Lower lobe of right lung (tissue), 2 donors: ENCODE measurements around the gene C1orf198. TPM values are rescaled to one million over a fixed set of nuclear protein-coding genes. Genes with fewer than 3 reads are reported as not detected.

Source experiments
- ATAC-seq, 2 donors: fragments of 200-7000 bp; cut with Tn5 transposase; one replicate each; pipeline ENCODE4 v1.9.1; 2020 to 2022; ENCODE audit warnings: mild to moderate bottlenecking in 2 of 2, moderate library complexity in 2 of 2
- DNase-seq: peaks from one replicate; pipeline ENCODE4 v3.0.0-alpha.2; 2020
- H3K27ac ChIP-seq: fragments of 200-600 bp; one replicate; pipeline ENCODE4 v1.8.0; 2022
- H3K27me3 ChIP-seq: fragments of 200-600 bp; one replicate; pipeline ENCODE4 v1.8.0; 2022; ENCODE audit warnings: low read depth
- H3K36me3 ChIP-seq: fragments of 200-600 bp; one replicate; pipeline ENCODE4 v1.8.0; 2022; ENCODE audit warnings: mild to moderate bottlenecking
- H3K4me1 ChIP-seq: fragments of 200-600 bp; one replicate; pipeline ENCODE4 v1.8.0; 2022
- H3K4me3 ChIP-seq: fragments of 200-600 bp; one replicate; pipeline ENCODE4 v1.8.0; 2022; ENCODE audit warnings: mild to moderate bottlenecking
- H3K9me3 ChIP-seq: fragments of 200-600 bp; one replicate; pipeline ENCODE4 v1.8.0; 2022
- intact Hi-C: fragments of 100-400 bp; cut with DNase I; formaldehyde crosslinking; loops from one replicate; pipeline ENCODE4 v1.11.0; 2022
- total RNA-seq: library from RNA; stranded (reverse); fragmentation: NEBNext Ultra II Directional; extraction: Animal tissue kit (Norgen Biotek cat#: 25700); gene quantifications from one replicate; pipeline ENCODE4 v1.2.1, GENCODE V29; 2021
- TF ChIP-seq, protein P1 (sequence below): fragments of 200-600 bp; IDR thresholded peaks from one replicate; pipeline ENCODE4 v1.8.0; 2022; ENCODE audit warnings: antibody characterized with exemption, mild to moderate bottlenecking
- donor health status: DM: no; HTN: yes; CAD: no; lungs with severe emphysema.

Gene C1orf198
- total RNA-seq, 1 donor from 2014 or later: 101 TPM

DNA sequence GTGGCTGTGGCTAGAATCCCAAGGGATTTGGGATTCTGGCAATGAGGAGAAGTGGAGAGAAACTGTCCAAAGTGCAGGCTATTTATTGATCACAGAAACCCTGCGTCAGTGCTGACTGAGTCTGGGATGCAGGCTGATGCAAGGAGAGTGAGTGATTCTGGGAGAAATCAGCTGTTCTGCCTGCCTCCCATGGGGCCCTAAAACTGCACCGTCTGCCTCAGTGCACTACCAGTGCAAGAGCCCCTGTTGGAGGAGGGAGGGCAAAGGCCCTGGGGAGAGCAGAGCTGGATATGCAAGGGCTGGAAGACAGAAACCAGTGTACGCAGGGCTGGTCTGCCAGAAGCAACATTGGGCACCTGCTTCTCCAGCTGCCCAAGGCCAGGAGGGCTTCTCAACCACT is 42.6 kb downstream of the C1orf198 start:
- no peaks in the 10 kb centered on the region for H3K27me3 ChIP-seq
- H3K36me3 ChIP-seq: no peaks in the 10 kb centered on the region
- ATAC-seq (no peak), DNase-seq (no peak)
- H3K4me1 ChIP-seq: peaks cover 22% of the 10 kb centered on the region
- intact Hi-C loops: no loop called here
- H3K9me3 ChIP-seq: no peaks in the 10 kb centered on the region
- H3K27ac ChIP-seq: peak overlapping the region; percentile 1
- TF ChIP-seq, protein P1, sequence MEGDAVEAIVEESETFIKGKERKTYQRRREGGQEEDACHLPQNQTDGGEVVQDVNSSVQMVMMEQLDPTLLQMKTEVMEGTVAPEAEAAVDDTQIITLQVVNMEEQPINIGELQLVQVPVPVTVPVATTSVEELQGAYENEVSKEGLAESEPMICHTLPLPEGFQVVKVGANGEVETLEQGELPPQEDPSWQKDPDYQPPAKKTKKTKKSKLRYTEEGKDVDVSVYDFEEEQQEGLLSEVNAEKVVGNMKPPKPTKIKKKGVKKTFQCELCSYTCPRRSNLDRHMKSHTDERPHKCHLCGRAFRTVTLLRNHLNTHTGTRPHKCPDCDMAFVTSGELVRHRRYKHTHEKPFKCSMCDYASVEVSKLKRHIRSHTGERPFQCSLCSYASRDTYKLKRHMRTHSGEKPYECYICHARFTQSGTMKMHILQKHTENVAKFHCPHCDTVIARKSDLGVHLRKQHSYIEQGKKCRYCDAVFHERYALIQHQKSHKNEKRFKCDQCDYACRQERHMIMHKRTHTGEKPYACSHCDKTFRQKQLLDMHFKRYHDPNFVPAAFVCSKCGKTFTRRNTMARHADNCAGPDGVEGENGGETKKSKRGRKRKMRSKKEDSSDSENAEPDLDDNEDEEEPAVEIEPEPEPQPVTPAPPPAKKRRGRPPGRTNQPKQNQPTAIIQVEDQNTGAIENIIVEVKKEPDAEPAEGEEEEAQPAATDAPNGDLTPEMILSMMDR: no peak
- H3K4me3 ChIP-seq: no peak overlapping the region

DNA sequence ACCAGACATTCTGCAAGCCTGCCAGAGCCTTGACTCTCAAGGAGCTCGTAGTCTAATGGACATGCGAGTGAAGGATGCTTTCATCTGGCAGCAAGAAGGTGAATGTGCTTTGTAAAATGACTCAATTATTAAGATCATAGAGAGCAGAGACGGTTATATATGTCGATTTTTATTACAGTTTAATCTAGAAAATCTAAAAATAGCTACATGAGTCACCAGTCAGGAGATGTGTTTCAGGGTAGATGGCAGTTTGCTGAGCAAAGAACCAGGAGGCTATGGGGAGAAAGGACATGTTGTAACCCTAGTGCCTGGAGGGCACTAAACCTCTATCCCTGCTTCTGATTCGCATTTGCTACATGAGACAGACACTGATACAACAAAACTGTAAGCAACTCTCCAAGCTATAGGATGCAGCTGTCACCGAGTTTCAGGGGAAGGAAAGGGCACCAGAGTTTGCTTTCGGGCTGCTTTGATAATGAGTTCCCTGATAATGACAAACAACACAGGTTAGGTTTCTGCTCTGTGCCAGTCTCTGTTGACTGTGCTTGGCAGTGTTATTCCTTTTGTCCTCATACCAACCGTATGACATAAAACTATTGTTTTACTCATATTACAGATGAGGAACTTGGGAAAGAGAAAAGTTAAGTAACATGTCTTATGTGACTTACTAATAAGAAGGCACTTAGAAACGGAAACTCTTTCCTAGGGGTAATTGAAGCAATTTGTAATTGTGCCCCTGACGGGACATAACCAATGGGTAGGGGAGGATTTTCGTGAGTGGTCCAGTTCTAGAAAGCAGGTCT is 43.2 kb downstream of the C1orf198 start:
- H3K9me3 ChIP-seq: no peaks in the 10 kb centered on the region
- intact Hi-C loops: no loop called here
- no peak overlapping the region for H3K4me3 ChIP-seq
- no peak for DNase-seq
- H3K4me1 ChIP-seq: peaks cover 22% of the 10 kb centered on the region
- H3K27me3 ChIP-seq: no peaks in the 10 kb centered on the region
- peak overlapping the region; percentile 18 for H3K27ac ChIP-seq
- no peaks in the 10 kb centered on the region for H3K36me3 ChIP-seq
- ATAC-seq: peak in 1 of 2 donors; percentile 47
- TF ChIP-seq, protein P1: no peak

DNA sequence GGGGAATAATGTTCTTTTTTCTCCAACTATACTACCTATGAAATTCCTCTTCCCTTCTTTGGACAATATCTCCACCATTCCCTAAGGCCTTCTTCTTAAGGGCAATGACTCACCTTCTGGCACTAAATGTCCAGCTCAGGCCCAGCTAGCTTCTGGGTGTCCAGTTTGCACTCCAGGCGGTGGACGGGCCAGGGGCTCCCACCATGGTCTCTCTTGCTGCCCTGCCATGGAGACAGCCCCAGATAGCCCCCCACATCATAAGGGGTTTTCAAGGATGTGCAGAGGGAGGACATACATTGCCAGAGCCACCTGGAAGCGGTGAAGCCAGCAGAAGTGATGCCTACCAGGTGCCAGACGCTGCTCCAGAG is 43.8 kb downstream of the C1orf198 start:
- TF ChIP-seq, protein P1: no peak
- no peaks in the 10 kb centered on the region for H3K9me3 ChIP-seq
- H3K36me3 ChIP-seq: no peaks in the 10 kb centered on the region
- H3K27me3 ChIP-seq: no peaks in the 10 kb centered on the region
- H3K27ac ChIP-seq: no peak overlapping the region
- intact Hi-C loops: no loop called here
- DNase-seq: no peak
- peaks cover 22% of the 10 kb centered on the region for H3K4me1 ChIP-seq
- ATAC-seq: no peak
- no peak overlapping the region for H3K4me3 ChIP-seq

DNA sequence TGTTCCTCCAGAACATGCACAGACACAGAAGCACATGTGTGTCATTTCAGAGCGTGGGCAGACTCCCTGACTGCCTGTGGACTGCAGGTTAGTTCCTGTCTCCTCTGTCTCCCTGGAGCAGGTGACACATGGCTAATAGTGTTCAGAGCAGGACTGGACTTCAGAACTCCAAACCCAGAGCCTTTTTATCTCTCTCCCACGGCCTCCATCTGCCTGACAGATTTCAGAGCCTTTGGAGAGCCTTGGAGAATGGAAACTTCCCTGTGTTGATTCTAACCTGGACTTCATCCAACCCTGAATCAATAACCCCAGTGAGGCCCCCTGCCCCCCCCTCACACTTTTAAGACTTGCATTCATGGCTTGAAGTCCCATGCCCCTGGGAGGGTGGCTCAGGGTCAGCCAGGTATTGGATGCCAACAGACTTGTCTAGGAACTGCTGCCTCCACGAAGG is 44.4 kb downstream of the C1orf198 start:
- DNase-seq: no peak
- H3K27ac ChIP-seq: no peak overlapping the region
- no peaks in the 10 kb centered on the region for H3K27me3 ChIP-seq
- TF ChIP-seq, protein P1: no peak
- peaks cover 22% of the 10 kb centered on the region for H3K4me1 ChIP-seq
- intact Hi-C loops: no loop called here
- H3K36me3 ChIP-seq: no peaks in the 10 kb centered on the region
- no peak overlapping the region for H3K4me3 ChIP-seq
- H3K9me3 ChIP-seq: no peaks in the 10 kb centered on the region
- ATAC-seq: no peak

DNA sequence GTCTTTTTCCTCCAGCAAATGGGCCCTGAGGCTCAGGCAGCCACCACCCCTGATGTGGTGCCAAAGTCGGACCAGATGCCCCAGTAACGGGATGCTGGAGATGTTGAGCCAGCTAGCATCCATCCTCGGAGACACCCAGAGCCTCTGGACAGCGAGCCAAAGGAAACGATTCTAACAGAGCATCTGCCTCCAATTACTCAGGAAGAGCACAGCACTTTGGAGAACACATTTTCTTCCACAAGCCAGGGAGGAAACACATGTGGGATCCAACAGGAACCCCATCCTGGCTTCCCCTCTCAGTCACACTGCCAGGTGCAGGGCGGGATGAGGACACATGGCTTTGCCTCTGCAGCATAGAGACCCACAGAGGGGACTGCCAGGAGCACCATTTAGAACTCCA is 44.9 kb downstream of the C1orf198 start:
- Histone ChIP-seq H3K27me3 (no peaks in the 10 kb centered on the region), H3K4me1 (peaks cover 22% of the 10 kb centered on the region), H3K36me3 (no peaks in the 10 kb centered on the region), H3K27ac (peak overlapping the region; percentile 2), H3K9me3 (no peaks in the 10 kb centered on the region), H3K4me3 (no peak overlapping the region)
- DNase-seq: no peak
- ATAC-seq: peak in 1 of 2 donors; percentile 24
- intact Hi-C loops: no loop called here
- TF ChIP-seq, protein P1: no peak
